Fibroblast of the aortic adventitia (primary cell): ENCODE data around the gene SYT7. TPM values are rescaled to one million over a fixed set of nuclear protein-coding genes. Genes with fewer than 3 reads are reported as not detected.
"Not testable (repeated sequence)": the region's sequence is repeated elsewhere in the genome, so short reads cannot be mapped to it uniquely, and the experiment has no call there.

ENCODE experiments used
- DNase-seq: peaks from one replicate; pipeline ENCODE4 v3.0.0-alpha.2; 2010; ENCODE audit warnings: low read depth
- H3K4me3 ChIP-seq: 2 replicates; pipeline ENCODE4 v1.5.1; 2011; ENCODE audit warnings: low read depth, mild to moderate bottlenecking, control low read depth, low read length, moderate library complexity
- CTCF ChIP-seq: IDR thresholded peaks from 2 replicates; pipeline ENCODE4 v1.5.1; 2011; ENCODE audit warnings: mild to moderate bottlenecking, low read length, control low read depth, inconsistent platforms; ENCODE audit not compliant: insufficient read depth
- total RNA-seq: library from RNA; depleted of rRNA; stranded (reverse); fragments of >200 nt; gene quantifications from 2 replicates; pipeline ENCODE4 v1.2.3, GENCODE V29; 2012; ENCODE audit warnings: low replicate concordance

SYT7 gene
- total RNA-seq, 1 donor: 112 TPM

- DNase-seq: no peak
- no peak overlapping the region for H3K4me3 ChIP-seq
- TF ChIP-seq CTCF: no peak
These were observed 100.4 kb downstream of the SYT7 start for GRCh38 chr11:61480261-61480993.

- H3K4me3 ChIP-seq: not testable (repeated sequence)
- DNase-seq: peak; percentile 22
These were observed 101.4 kb downstream of the SYT7 start for GRCh38 chr11:61479360-61480058.

GRCh38 chr11:61477727-61478148 lies 103.1 kb downstream of the SYT7 start:
- peak; percentile 93 for TF ChIP-seq CTCF
- DNase-seq: peak; percentile 33
- no peak overlapping the region for H3K4me3 ChIP-seq

GRCh38 chr11:61477126-61477525 lies 103.8 kb downstream of the SYT7 start:
- TF ChIP-seq CTCF: no peak
- H3K4me3 ChIP-seq: no peak overlapping the region
- DNase-seq: peak; percentile 63

GRCh38 chr11:61476371-61476770 lies 104.5 kb downstream of the SYT7 start:
- no peak for DNase-seq
- TF ChIP-seq CTCF: no peak
- H3K4me3 ChIP-seq: no peak overlapping the region

GRCh38 chr11:61475433-61475832 lies 105.4 kb downstream of the SYT7 start:
- DNase-seq: no peak
- TF ChIP-seq CTCF: no peak
- no peak overlapping the region for H3K4me3 ChIP-seq

GRCh38 chr11:61474013-61474643 lies 106.7 kb downstream of the SYT7 start:
- no peak for DNase-seq
- TF ChIP-seq CTCF: no peak

More at GRCh38 chr11:61474013-61474643, 106.7 kb downstream of the SYT7 start:
- no peak overlapping the region for H3K4me3 ChIP-seq
